Central memory CD8-positive, alpha-beta T cell (primary cell): ENCODE measurements around the gene SLC34A1.

ENCODE experiments used
- ATAC-seq: fragments of 150-1000 bp; cut with Tn5 transposase; replicated peaks from 2 replicates; pipeline ENCODE4 v1.10.0; 2022; ENCODE audit warnings: mild to moderate bottlenecking, moderate FRiP score, moderate number of reproducible peaks; ENCODE audit not compliant: poor library complexity, severe bottlenecking; ENCODE audit errors: extremely low read depth
- DNase-seq, 2 donors: peaks; one replicate each; pipeline ENCODE4 v3.0.0; 2021; ENCODE audit warnings: low spot score in 2 of 2
- H3K27ac Mint-ChIP-seq: one replicate; pipeline ENCODE4 v1.8.0; 2022; ENCODE audit warnings: low read depth, mild to moderate bottlenecking, moderate library complexity, mixed read lengths
- H3K27me3 Mint-ChIP-seq: one replicate; pipeline ENCODE4 v1.8.0; 2022; ENCODE audit warnings: mixed read lengths
- H3K36me3 Mint-ChIP-seq: one replicate; pipeline ENCODE4 v1.8.0; 2022; ENCODE audit warnings: mild to moderate bottlenecking, moderate library complexity, mixed read lengths; ENCODE audit not compliant: insufficient read depth
- H3K4me1 Mint-ChIP-seq: one replicate; pipeline ENCODE4 v1.8.0; 2022; ENCODE audit warnings: mixed read lengths
- H3K4me3 Mint-ChIP-seq: one replicate; pipeline ENCODE4 v1.8.0; 2022; ENCODE audit warnings: mild to moderate bottlenecking, moderate library complexity, mixed read lengths
- H3K9me3 Mint-ChIP-seq: one replicate; pipeline ENCODE4 v1.8.0; 2022; ENCODE audit warnings: mixed read lengths

Gene SLC34A1

GRCh38 chr5:177349362-177349647 lies 34.9 kb upstream of the SLC34A1 start:
- Mint-ChIP-seq H3K27me3 (no peaks in the 10 kb centered on the region), H3K4me3 (peak overlapping the region; percentile 88), H3K27ac (peak overlapping the region; percentile 39), H3K9me3 (no peaks in the 10 kb centered on the region), H3K36me3 (peaks cover 25% of the 10 kb centered on the region), H3K4me1 (peaks cover 31% of the 10 kb centered on the region)
- no peak for DNase-seq
- no peak for ATAC-seq

- peak overlapping the region; percentile 88 for H3K4me3 Mint-ChIP-seq
- ATAC-seq = no peak
- H3K4me1 Mint-ChIP-seq = peaks cover 35% of the 10 kb centered on the region
- H3K27me3 Mint-ChIP-seq = no peaks in the 10 kb centered on the region
- peak overlapping the region; percentile 39 for H3K27ac Mint-ChIP-seq
- DNase-seq = no peak
- peaks cover 27% of the 10 kb centered on the region for H3K36me3 Mint-ChIP-seq
- no peaks in the 10 kb centered on the region for H3K9me3 Mint-ChIP-seq
Measured at GRCh38 chr5:177349762-177350161, 34.5 kb upstream of the SLC34A1 start.

GRCh38 chr5:177350776-177351391 lies 33.4 kb upstream of the SLC34A1 start:
- H3K27me3 Mint-ChIP-seq = no peaks in the 10 kb centered on the region
- peak overlapping the region; percentile 96 for H3K27ac Mint-ChIP-seq
- peak overlapping the region; percentile 88 for H3K4me3 Mint-ChIP-seq
- H3K36me3 Mint-ChIP-seq = peaks cover 22% of the 10 kb centered on the region
- no peak for DNase-seq
- H3K9me3 Mint-ChIP-seq = no peaks in the 10 kb centered on the region
- H3K4me1 Mint-ChIP-seq = peaks cover 47% of the 10 kb centered on the region
- no peak for ATAC-seq

GRCh38 chr5:177351392-177352329 lies 32.6 kb upstream of the SLC34A1 start, which contains the start of gene LMAN2:
TSS of gene LMAN2 (minus strand) at chr5:177351668. CDS start at chr5:177351647, 21 bp downstream.
- Mint-ChIP-seq H3K27ac (peak within 1 kb of the TSS; percentile 96), H3K27me3 (no peaks in the 10 kb centered on the region), H3K4me3 (peak within 1 kb of the TSS; percentile 88), H3K9me3 (no peaks in the 10 kb centered on the region), H3K4me1 (peaks cover 53% of the 10 kb centered on the region), H3K36me3 (peaks cover 21% of the 10 kb centered on the region)
- DNase-seq (peak; percentile 82 to 90), ATAC-seq (peak; percentile 99)

GRCh38 chr5:177353093-177353492 lies 31.1 kb upstream of the SLC34A1 start:
- no peaks in the 10 kb centered on the region for H3K9me3 Mint-ChIP-seq
- H3K4me3 Mint-ChIP-seq = no peak overlapping the region
- peaks cover 55% of the 10 kb centered on the region for H3K4me1 Mint-ChIP-seq
- ATAC-seq (no peak), DNase-seq (no peak)
- peaks cover 29% of the 10 kb centered on the region for H3K36me3 Mint-ChIP-seq
- no peak overlapping the region for H3K27ac Mint-ChIP-seq
- H3K27me3 Mint-ChIP-seq = no peaks in the 10 kb centered on the region

- H3K27me3 Mint-ChIP-seq = no peaks in the 10 kb centered on the region
- peak overlapping the region; percentile 18 for H3K27ac Mint-ChIP-seq
- H3K9me3 Mint-ChIP-seq = no peaks in the 10 kb centered on the region
- DNase-seq = no peak
- peaks cover 62% of the 10 kb centered on the region for H3K4me1 Mint-ChIP-seq
- H3K4me3 Mint-ChIP-seq = no peak overlapping the region
- ATAC-seq = no peak
- H3K36me3 Mint-ChIP-seq = peaks cover 23% of the 10 kb centered on the region
Measured at GRCh38 chr5:177354256-177354655, 30.0 kb upstream of the SLC34A1 start.

GRCh38 chr5:177354711-177355110 lies 29.5 kb upstream of the SLC34A1 start:
- Mint-ChIP-seq H3K36me3 (peaks cover 24% of the 10 kb centered on the region), H3K9me3 (no peaks in the 10 kb centered on the region), H3K27me3 (no peaks in the 10 kb centered on the region), H3K4me1 (peaks cover 62% of the 10 kb centered on the region), H3K4me3 (no peak overlapping the region), H3K27ac (peak overlapping the region; percentile 18)
- DNase-seq (no peak), ATAC-seq (no peak)

GRCh38 chr5:177355162-177355867 lies 28.9 kb upstream of the SLC34A1 start:
- H3K27ac Mint-ChIP-seq = no peak overlapping the region
- no peak for ATAC-seq
- no peaks in the 10 kb centered on the region for H3K9me3 Mint-ChIP-seq
- no peaks in the 10 kb centered on the region for H3K27me3 Mint-ChIP-seq
- no peak overlapping the region for H3K4me3 Mint-ChIP-seq
- no peak for DNase-seq
- peaks cover 62% of the 10 kb centered on the region for H3K4me1 Mint-ChIP-seq
- H3K36me3 Mint-ChIP-seq = peaks cover 28% of the 10 kb centered on the region

GRCh38 chr5:177355868-177356168 lies 28.4 kb upstream of the SLC34A1 start:
- Mint-ChIP-seq H3K4me3 (no peak overlapping the region), H3K27me3 (no peaks in the 10 kb centered on the region), H3K36me3 (peaks cover 28% of the 10 kb centered on the region), H3K4me1 (peaks cover 61% of the 10 kb centered on the region), H3K9me3 (no peaks in the 10 kb centered on the region), H3K27ac (peak overlapping the region; percentile 90)
- no peak for DNase-seq
- ATAC-seq = no peak

GRCh38 chr5:177356746-177357145 lies 27.5 kb upstream of the SLC34A1 start:
- Mint-ChIP-seq H3K27me3 (no peaks in the 10 kb centered on the region), H3K27ac (peak overlapping the region; percentile 90), H3K4me1 (peaks cover 65% of the 10 kb centered on the region), H3K9me3 (no peaks in the 10 kb centered on the region), H3K36me3 (peaks cover 23% of the 10 kb centered on the region), H3K4me3 (peak overlapping the region; percentile 81)
- DNase-seq (no peak), ATAC-seq (no peak)

- no peak for ATAC-seq
- H3K9me3 Mint-ChIP-seq = no peaks in the 10 kb centered on the region
- no peak for DNase-seq
- H3K4me1 Mint-ChIP-seq = peaks cover 68% of the 10 kb centered on the region
- peak overlapping the region; percentile 81 for H3K4me3 Mint-ChIP-seq
- H3K36me3 Mint-ChIP-seq = peaks cover 23% of the 10 kb centered on the region
- H3K27me3 Mint-ChIP-seq = no peaks in the 10 kb centered on the region
- H3K27ac Mint-ChIP-seq = peak overlapping the region; percentile 87
Measured at GRCh38 chr5:177357146-177357458, 27.1 kb upstream of the SLC34A1 start.

- Mint-ChIP-seq H3K4me1 (peaks cover 74% of the 10 kb centered on the region), H3K27me3 (no peaks in the 10 kb centered on the region), H3K4me3 (peak within 1 kb of the TSS; percentile 81), H3K36me3 (peaks cover 23% of the 10 kb centered on the region), H3K27ac (peak within 1 kb of the TSS; percentile 87), H3K9me3 (no peaks in the 10 kb centered on the region)
- peak; percentile 98 for ATAC-seq
- DNase-seq = peak; percentile 44 to 58
Measured at GRCh38 chr5:177357459-177358351, 26.5 kb upstream of the SLC34A1 start, which contains the start of gene RGS14. TSS of gene RGS14 (plus strand) at chr5:177357924. CDS start at chr5:177358025, 101 bp downstream.
